Measurements from ENCODE around the gene CTTN. TPM values are rescaled to one million over a fixed set of nuclear protein-coding genes. Genes with fewer than 3 reads are reported as not detected.

Gene CTTN
- total and polyA plus RNA-seq, 2 of the 8 experiments (the other 6 are each of a cell fraction or from before 2014, with no cell fraction given): 84.6 to 216 TPM

DNA sequence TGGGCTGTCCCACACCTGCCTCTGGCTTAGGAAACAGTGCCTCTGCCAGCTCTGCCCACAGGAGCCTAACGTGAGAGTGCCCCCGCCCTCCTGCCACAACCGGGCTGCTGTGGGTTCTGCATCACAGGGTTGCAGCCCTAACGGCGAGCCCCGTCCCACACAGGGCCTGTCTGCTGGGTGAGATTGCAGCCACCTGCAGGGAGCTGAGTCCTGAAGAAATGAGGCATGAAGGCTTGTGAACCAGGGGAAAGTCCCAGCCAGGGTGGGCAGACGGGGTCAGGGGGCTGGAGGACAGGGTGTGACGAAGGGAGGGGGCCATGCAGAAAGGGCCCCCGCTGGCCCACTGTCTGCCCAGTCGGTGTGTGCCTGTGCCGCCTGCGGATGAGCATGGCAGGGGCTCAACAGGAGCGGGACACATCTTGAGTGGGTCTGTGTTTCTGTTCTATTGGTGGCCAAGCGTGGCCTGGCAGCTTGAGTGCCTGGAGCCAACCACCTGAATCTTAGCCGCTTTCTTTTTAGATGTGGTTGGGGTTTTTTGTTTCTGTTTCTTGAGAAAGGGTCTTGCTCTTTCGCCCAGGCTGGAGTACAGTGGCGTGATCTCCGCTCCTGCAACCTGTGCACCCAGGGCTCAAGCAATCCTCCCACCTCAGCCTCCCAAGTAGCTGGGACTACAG, 38.9 kb downstream of the CTTN start:
- Histone ChIP-seq H3K56ac (replicated peaks; ENCODE audit: insufficient read length, low read depth, low read length) (no peak overlapping the region), H3K23ac (ENCODE audit: insufficient read length) (no peak overlapping the region), H3K79me2 (ENCODE audit: control insufficient read depth in 1 of 2, insufficient read depth in 2 of 2, low read length in 2 of 2) (no peaks in the 10 kb centered on the region), H3K79me1 (ENCODE audit: low read depth, low read length) (no peaks in the 10 kb centered on the region; the same call in 1 of the 2 replicates), H2AFZ (ENCODE audit: low read length) (no peak overlapping the region), H4K5ac (ENCODE audit: insufficient read length, low read depth, low read length) (no peak overlapping the region), H2BK5ac (ENCODE audit: low read depth, low read length) (no peak overlapping the region), H3K27me3 (replicated peaks in 1 of 4; ENCODE audit: control insufficient read depth in 3 of 4, extremely low read depth in 1 of 4, insufficient read depth in 3 of 4, low read length in 3 of 4) (no peaks in the 10 kb centered on the region), H3K4me3 (ENCODE audit: extremely low read depth in 1 of 4, insufficient read depth in 2 of 4, low read depth in 3 of 4, low read length in 4 of 4) (no peak overlapping the region), H3K36me3 (ENCODE audit: control insufficient read depth in 2 of 4, insufficient read depth in 4 of 4, low read length in 3 of 4) (peaks cover 21 to 54% (median 42%) of the 10 kb centered on the region in 4 experiments; a peak in 7 of 8 replicates), H2BK15ac (ENCODE audit: low read length) (no peak overlapping the region), H3K23me2 (ENCODE audit: low read depth, low read length) (no peaks in the 10 kb centered on the region), H2BK20ac (ENCODE audit: low read length) (no peak overlapping the region), H2AK5ac (ENCODE audit: low read depth, low read length) (no peak overlapping the region), H3K14ac (ENCODE audit: insufficient read length) (no peak overlapping the region), H3K9ac (replicated peaks in 1 of 4; ENCODE audit: extremely low read depth in 1 of 4, low read depth in 3 of 4, low read length in 3 of 4) (no peak overlapping the region), H3K18ac (ENCODE audit: extremely low read depth, low read length) (no peak overlapping the region), H3K4me2 (ENCODE audit: insufficient read depth in 1 of 2, low read depth in 2 of 2, low read length in 2 of 2) (no peak overlapping the region), H4K8ac (ENCODE audit: extremely low read depth, insufficient read depth, low read length) (no peak overlapping the region), H3K9me3 (ENCODE audit: insufficient read depth in 2 of 2, low read depth in 1 of 2, low read length in 1 of 2) (no peaks in the 10 kb centered on the region), H3K4ac (replicated peaks; ENCODE audit: insufficient read length, low read depth, low read length) (no peak overlapping the region), H4K91ac (replicated peaks; ENCODE audit: insufficient read length, low read length) (no peak overlapping the region), H3K27ac (ENCODE audit: low read depth, low read length) (no peak overlapping the region), H2BK120ac (replicated peaks; ENCODE audit: low read depth, low read length) (no peak overlapping the region), H4K20me1 (replicated peaks in 1 of 2; ENCODE audit: control insufficient read depth in 1 of 2, insufficient read depth in 2 of 2, low read length in 2 of 2) (peaks cover 5 to 16% of the 10 kb centered on the region in 2 experiments), H2BK12ac (ENCODE audit: low read depth, low read length) (no peak overlapping the region), H3K4me1 (replicated peaks in 1 of 4; ENCODE audit: control insufficient read depth in 3 of 4, insufficient read depth in 4 of 4, low read length in 3 of 4) (no peaks in the 10 kb centered on the region; a peak in 1 of 7 replicates)
- no peak for FAIRE-seq
- ChIA-PET CTCF (ENCODE audit: partially characterized antibody) (interaction anchor here (1.0 kb wide), 1 partner anchor 11 kb away, joined by 5 read pairs; no protein-coding TSS in a partner anchor), POLR2A (ENCODE audit: partially characterized antibody) (interaction anchor here (0.6 to 1.2 kb wide), 3 partner anchors 13 to 106 kb away, joined by 3 to 4 read pairs (median 3); no protein-coding TSS in a partner anchor)
- 94% methylated on average over 16 of the region's 18 CpGs; no CpG with 5 or more reads in 1 of the 2 experiments for WGBS, 2 experiments (ENCODE audit: extremely low coverage in 1 of 2, insufficient coverage in 1 of 2, insufficient read length in 1 of 2, insufficient replicate concordance in 2 of 2, low coverage in 1 of 2, low lambda C conversion rate in 2 of 2, missing lambda C conversion rate in 1 of 2)
- no peak for DNase-seq (ENCODE audit: low read depth in 1 of 2, low spot score in 2 of 2)
- TF ChIP-seq CBX5 (IDR thresholded peaks at IDR 0.05; ENCODE audit: low read depth, low read length) (no peak), NRF1 (IDR thresholded peaks at IDR 0.05; ENCODE audit: low read depth, low read length) (no peak), SP4 (IDR thresholded peaks at IDR 0.05; ENCODE audit: low read length) (no peak), BACH1 (IDR thresholded peaks at IDR 0.05; ENCODE audit: low read length) (no peak), POLR2A (IDR thresholded peaks at IDR 0.05; ENCODE audit: control extremely low read depth in 1 of 2, low read depth in 2 of 2, low read length in 2 of 2) (0 out of 3 replicates have a peak, but pooled peaks of 1 of the 2 experiments have one; percentile 40), RAD21 (IDR thresholded peaks at IDR 0.05 in 1 of 2, conservative IDR thresholded peaks at IDR 0.05 in 1 of 2; ENCODE audit: low read depth in 2 of 2, low read length in 2 of 2) (no peak), CHD2 (IDR thresholded peaks at IDR 0.05; ENCODE audit: low read length) (no peak)

All from H1 (cell line).